RWPE2 (cell line): Measurements from ENCODE around the gene ARHGAP26.

Experiments
- ATAC-seq: fragments of 200-7000 bp; cut with Tn5 transposase; 3 replicates; pipeline ENCODE4 v1.9.1; 2021; ENCODE audit warnings: low read depth
- DNase-seq: peaks from one replicate; pipeline ENCODE4 v3.0.0-alpha.2; 2020; ENCODE audit warnings: low spot score
- H3K27ac ChIP-seq: fragments of 450-650 bp; 2 replicates; pipeline ENCODE4 v1.5.1; 2017; ENCODE audit warnings: mild to moderate bottlenecking; ENCODE audit not compliant: poor library complexity, severe bottlenecking
- H3K27me3 ChIP-seq: fragments of 250-450 bp; sonication (Bioruptor Pico); 2 replicates; pipeline ENCODE4 v1.5.1; 2021; ENCODE audit warnings: mild to moderate bottlenecking, moderate library complexity; ENCODE audit not compliant: insufficient read depth, poor library complexity, severe bottlenecking
- H3K36me3 ChIP-seq: fragments of 250-450 bp; sonication (Bioruptor Pico); 2 replicates; pipeline ENCODE4 v1.5.1; 2020; ENCODE audit warnings: low read depth, mild to moderate bottlenecking, moderate library complexity
- H3K4me1 ChIP-seq: fragments of 250-450 bp; sonication (Bioruptor Pico); 2 replicates; pipeline ENCODE4 v1.5.1; 2021; ENCODE audit warnings: mild to moderate bottlenecking, moderate library complexity; ENCODE audit not compliant: insufficient read depth, poor library complexity, severe bottlenecking
- H3K4me3 ChIP-seq: fragments of 250-450 bp; sonication (Bioruptor Pico); 2 replicates; pipeline ENCODE4 v1.5.1; 2021; ENCODE audit warnings: mild to moderate bottlenecking, moderate library complexity; ENCODE audit not compliant: severe bottlenecking
- H3K9me3 ChIP-seq: fragments of 250-450 bp; sonication (Bioruptor Pico); 2 replicates; pipeline ENCODE4 v1.5.1; 2021; ENCODE audit warnings: mild to moderate bottlenecking, moderate library complexity; ENCODE audit not compliant: severe bottlenecking
- CTCF ChIP-seq: fragments of 450-650 bp; IDR thresholded peaks from one replicate; pipeline ENCODE4 v1.5.1; 2017; ENCODE audit warnings: mild to moderate bottlenecking, moderate library complexity; ENCODE audit not compliant: poor library complexity, severe bottlenecking

ARHGAP26 gene

GRCh38 chr5:142748568-142749249 lies 21.5 kb upstream of the ARHGAP26 start:
- Histone ChIP-seq H3K36me3 (no peaks in the 10 kb centered on the region), H3K4me1 (peaks cover 32% of the 10 kb centered on the region), H3K9me3 (no peaks in the 10 kb centered on the region), H3K27ac (peak overlapping the region; percentile 20), H3K27me3 (no peaks in the 10 kb centered on the region), H3K4me3 (no peak overlapping the region)
- TF ChIP-seq CTCF: peak; percentile 77
- DNase-seq: no peak
- ATAC-seq: peak; percentile 44; the same call in 2 of the 3 replicates

GRCh38 chr5:142749321-142749720 lies 20.9 kb upstream of the ARHGAP26 start:
- no peaks in the 10 kb centered on the region for H3K9me3 ChIP-seq
- TF ChIP-seq CTCF: no peak
- peaks cover 26% of the 10 kb centered on the region for H3K4me1 ChIP-seq
- DNase-seq (no peak), ATAC-seq (peak; percentile 77)
- H3K27me3 ChIP-seq: no peaks in the 10 kb centered on the region
- no peak overlapping the region for H3K4me3 ChIP-seq
- no peaks in the 10 kb centered on the region for H3K36me3 ChIP-seq
- H3K27ac ChIP-seq: peak overlapping the region; percentile 20

- ATAC-seq (peak; percentile 62), DNase-seq (no peak)
- H3K9me3 ChIP-seq: no peaks in the 10 kb centered on the region
- no peaks in the 10 kb centered on the region for H3K27me3 ChIP-seq
- H3K4me3 ChIP-seq: no peak overlapping the region
- no peaks in the 10 kb centered on the region for H3K36me3 ChIP-seq
- H3K27ac ChIP-seq: no peak overlapping the region
- TF ChIP-seq CTCF: no peak
- peaks cover 24% of the 10 kb centered on the region for H3K4me1 ChIP-seq
Observed at GRCh38 chr5:142753116-142753631, 17.0 kb upstream of the ARHGAP26 start.

DNA sequence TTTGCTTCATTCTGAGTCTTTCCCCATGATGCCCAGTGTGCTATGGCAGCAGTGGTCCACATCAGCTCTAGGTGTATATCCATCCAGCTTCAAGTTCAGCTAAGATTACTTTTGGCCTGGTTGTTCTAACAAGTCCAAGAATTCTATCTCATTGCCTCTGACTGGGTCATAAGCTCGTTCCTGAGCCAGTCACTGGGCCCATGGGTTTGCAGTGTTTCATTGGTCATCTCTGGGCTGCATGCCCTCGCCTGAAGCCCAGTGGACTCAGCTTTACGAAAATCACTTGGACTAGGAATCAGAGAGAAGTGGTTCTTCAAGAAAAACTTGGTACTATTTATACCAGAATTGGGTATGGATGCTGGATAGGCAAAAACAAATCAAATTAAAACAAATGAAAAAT lies 16.1 kb upstream of the ARHGAP26 start:
- ATAC-seq (no peak), DNase-seq (no peak)
- no peak for TF ChIP-seq CTCF
- no peaks in the 10 kb centered on the region for H3K9me3 ChIP-seq
- no peaks in the 10 kb centered on the region for H3K27me3 ChIP-seq
- no peaks in the 10 kb centered on the region for H3K36me3 ChIP-seq
- no peak overlapping the region for H3K27ac ChIP-seq
- H3K4me1 ChIP-seq: peaks cover 16% of the 10 kb centered on the region
- no peak overlapping the region for H3K4me3 ChIP-seq

GRCh38 chr5:142756576-142756975 lies 13.6 kb upstream of the ARHGAP26 start:
- no peaks in the 10 kb centered on the region for H3K27me3 ChIP-seq
- DNase-seq (no peak), ATAC-seq (no peak)
- no peaks in the 10 kb centered on the region for H3K9me3 ChIP-seq
- TF ChIP-seq CTCF: no peak
- peaks cover 9% of the 10 kb centered on the region for H3K4me1 ChIP-seq
- no peak overlapping the region for H3K4me3 ChIP-seq
- no peaks in the 10 kb centered on the region for H3K36me3 ChIP-seq
- no peak overlapping the region for H3K27ac ChIP-seq
